ENCODE measurements around the gene KLF6. TPM values are rescaled to one million over a fixed set of nuclear protein-coding genes. Genes with fewer than 3 reads are reported as not detected.

Gene KLF6
- total and polyA plus RNA-seq, 2 donors (not counting 3 experiments of a cell fraction or from before 2014, with no cell fraction given): 183 to 307 TPM

DNA sequence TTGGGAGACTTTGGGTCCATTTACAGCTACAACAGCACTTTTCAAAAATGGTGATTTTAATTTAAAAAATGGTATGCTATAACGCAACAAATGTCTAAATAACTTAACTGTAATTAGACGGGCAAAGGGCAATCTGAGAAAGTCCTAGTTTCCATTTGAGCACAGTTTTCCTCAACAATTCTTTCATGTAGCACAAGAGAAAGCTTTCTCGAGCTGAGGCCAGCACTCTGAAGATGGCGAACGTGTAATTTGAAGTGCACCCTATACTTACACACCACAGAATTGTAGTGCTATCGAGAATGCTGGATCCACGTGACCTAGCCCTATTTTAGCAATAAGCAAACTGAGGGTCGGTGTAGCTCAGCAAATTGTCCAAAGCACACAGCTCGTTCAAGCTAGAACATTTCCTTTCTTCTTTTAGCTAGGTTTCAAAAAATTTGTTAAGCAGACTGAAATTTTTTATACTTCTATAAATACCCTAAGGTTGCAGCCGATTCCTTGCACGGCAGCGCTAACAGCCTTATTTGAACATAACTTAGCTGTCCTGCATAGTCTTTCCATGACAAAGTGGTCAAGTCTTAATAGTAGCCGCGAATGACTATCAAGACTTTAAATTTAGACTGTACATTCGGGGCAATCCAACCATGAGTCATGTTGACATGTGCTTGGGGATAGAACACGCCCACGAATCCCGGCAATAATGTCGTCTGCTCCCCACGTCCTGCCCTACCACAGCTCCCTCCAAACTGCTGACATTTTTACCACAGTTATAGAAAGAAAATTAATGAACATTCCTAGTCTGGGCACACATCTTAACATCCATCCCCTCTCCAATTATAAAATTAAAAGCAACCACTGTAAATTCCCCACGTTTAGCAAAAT is 10.0 kb downstream of the KLF6 start:
- FAIRE-seq (no peak), DNase-seq (ENCODE audit: low read depth, low spot score) (peak; percentile 85)
- TF ChIP-seq, protein P1, sequence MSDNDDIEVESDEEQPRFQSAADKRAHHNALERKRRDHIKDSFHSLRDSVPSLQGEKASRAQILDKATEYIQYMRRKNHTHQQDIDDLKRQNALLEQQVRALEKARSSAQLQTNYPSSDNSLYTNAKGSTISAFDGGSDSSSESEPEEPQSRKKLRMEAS (IDR thresholded peaks at IDR 0.05; ENCODE audit: insufficient read depth, insufficient read length): peak; percentile 41
- TF ChIP-seq POLR2AphosphoS5 (IDR thresholded peaks at IDR 0.05; ENCODE audit: insufficient read depth, low read depth, low read length): peak; percentile 32
- peak; percentile 77 for TF ChIP-seq POLR2A (IDR thresholded peaks at IDR 0.05; ENCODE audit: low read depth, low read length)
- peak; percentile 27 for TF ChIP-seq JUN (IDR thresholded peaks at IDR 0.05; ENCODE audit: borderline replicate concordance, insufficient read depth, insufficient read length, low read depth)
- TF ChIP-seq GATA2 (IDR thresholded peaks at IDR 0.05; ENCODE audit: insufficient read depth, insufficient read length, low read depth, low read length): no peak
- TF ChIP-seq, protein P2, sequence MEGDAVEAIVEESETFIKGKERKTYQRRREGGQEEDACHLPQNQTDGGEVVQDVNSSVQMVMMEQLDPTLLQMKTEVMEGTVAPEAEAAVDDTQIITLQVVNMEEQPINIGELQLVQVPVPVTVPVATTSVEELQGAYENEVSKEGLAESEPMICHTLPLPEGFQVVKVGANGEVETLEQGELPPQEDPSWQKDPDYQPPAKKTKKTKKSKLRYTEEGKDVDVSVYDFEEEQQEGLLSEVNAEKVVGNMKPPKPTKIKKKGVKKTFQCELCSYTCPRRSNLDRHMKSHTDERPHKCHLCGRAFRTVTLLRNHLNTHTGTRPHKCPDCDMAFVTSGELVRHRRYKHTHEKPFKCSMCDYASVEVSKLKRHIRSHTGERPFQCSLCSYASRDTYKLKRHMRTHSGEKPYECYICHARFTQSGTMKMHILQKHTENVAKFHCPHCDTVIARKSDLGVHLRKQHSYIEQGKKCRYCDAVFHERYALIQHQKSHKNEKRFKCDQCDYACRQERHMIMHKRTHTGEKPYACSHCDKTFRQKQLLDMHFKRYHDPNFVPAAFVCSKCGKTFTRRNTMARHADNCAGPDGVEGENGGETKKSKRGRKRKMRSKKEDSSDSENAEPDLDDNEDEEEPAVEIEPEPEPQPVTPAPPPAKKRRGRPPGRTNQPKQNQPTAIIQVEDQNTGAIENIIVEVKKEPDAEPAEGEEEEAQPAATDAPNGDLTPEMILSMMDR (IDR thresholded peaks at IDR 0.05; ENCODE audit: extremely low read depth in 1 of 2, insufficient read depth in 1 of 2, low read depth in 1 of 2, low read length in 2 of 2): no peak
- peak; percentile 50 for TF ChIP-seq FOS (IDR thresholded peaks at IDR 0.05; ENCODE audit: borderline replicate concordance, insufficient read depth, low read length)
- no peak for TF ChIP-seq MYC (IDR thresholded peaks at IDR 0.05; ENCODE audit: low read depth, low read length)
- TF ChIP-seq EZH2 (IDR thresholded peaks at IDR 0.05; ENCODE audit: borderline replicate concordance, low read depth, low read length, severe bottlenecking): no peak
- Histone ChIP-seq H3K36me3 (ENCODE audit: control insufficient read depth in 2 of 2, extremely low read depth in 1 of 2, insufficient read depth in 2 of 2, low read length in 2 of 2) (peaks cover 15 to 29% of the 10 kb centered on the region in 2 experiments), H3K9me3 (replicated peaks; ENCODE audit: control insufficient read depth, insufficient read depth, low read length) (no peaks in the 10 kb centered on the region), H3K9ac (replicated peaks; ENCODE audit: extremely low read depth, insufficient read depth, low read length) (no peak overlapping the region), H4K20me1 (replicated peaks; ENCODE audit: control insufficient read depth, extremely low read depth, insufficient read depth, low read length) (no peaks in the 10 kb centered on the region), H2AFZ (ENCODE audit: low read depth, low read length) (no peak overlapping the region), H3K4me1 (ENCODE audit: control insufficient read depth, extremely low read depth, insufficient read depth, low read length) (peaks cover 42% of the 10 kb centered on the region), H3K4me2 (ENCODE audit: insufficient read depth, low read length) (no peak overlapping the region), H3K4me3 (replicated peaks in 1 of 3; ENCODE audit: insufficient read depth in 1 of 3, low read depth in 1 of 3, low read length in 3 of 3) (no peak overlapping the region), H3K27me3 (ENCODE audit: control insufficient read depth in 2 of 2, insufficient read depth in 2 of 2, low read length in 2 of 2) (no peaks in the 10 kb centered on the region), H3K79me2 (ENCODE audit: control insufficient read depth, insufficient read depth, low read length) (peaks cover 25% of the 10 kb centered on the region), H3K9me1 (replicated peaks; ENCODE audit: control insufficient read depth, extremely low read depth, insufficient read depth, low read length) (no peaks in the 10 kb centered on the region), H3K27ac (ENCODE audit: insufficient read depth, low read depth, low read length) (peak overlapping the region; percentile 36)
- CTCF ChIA-PET: interaction anchor here (0.9 to 2.9 kb wide), 10 partner anchors 11 to 882 kb away, joined by 3 to 18 read pairs (median 4); no protein-coding TSS in a partner anchor
- BruUV-seq (replicated peaks): no TSS peak
- dilution Hi-C loops (cut with MboI; ENCODE audit: extremely low pct_ligation_motif_present, low sequenced_read_pairs): no loop called here
- POLR2A ChIA-PET: interaction anchor here (0.7 to 1.8 kb wide), 10 partner anchors 11 to 996 kb away, joined by 3 to 7 read pairs (median 4); partner anchors contain the start of gene KLF6
- intact Hi-C loops (cut with micrococcal nuclease): loop anchor here (1.0 kb wide), 3 partner anchors 20 to 578 kb away; no protein-coding TSS in a partner anchor

All from endothelial cell of umbilical vein (primary cell).